WTC11 (cell line): ENCODE measurements around the gene CNPY3.
"Not testable (repeated sequence)": the region's sequence is repeated elsewhere in the genome, so short reads cannot be mapped to it uniquely, and the experiment has no call there.

Experiments
- ATF1 ChIP-seq: sonication (generic); formaldehyde crosslinking; IDR thresholded peaks from 2 replicates; pipeline ENCODE4 v1.8.1; 2023; ENCODE audit warnings: mild to moderate bottlenecking, moderate library complexity, missing genetic modification reagents
- CBFB ChIP-seq: sonication (generic); formaldehyde crosslinking; IDR thresholded peaks from 2 replicates; pipeline ENCODE4 v1.8.1; 2022; ENCODE audit warnings: mild to moderate bottlenecking, low read depth, missing genetic modification reagents
- CTCF ChIP-seq: fragments of 200-600 bp; IDR thresholded peaks from 2 replicates; pipeline ENCODE4 v1.8.0; 2022; ENCODE audit warnings: antibody characterized with exemption
- PREB ChIP-seq: sonication (generic); formaldehyde crosslinking; IDR thresholded peaks from 2 replicates; pipeline ENCODE4 v1.8.1; 2022; ENCODE audit warnings: mild to moderate bottlenecking, missing genetic modification reagents, moderate library complexity, borderline replicate concordance
- USF2 ChIP-seq: sonication (generic); formaldehyde crosslinking; IDR thresholded peaks from 2 replicates; pipeline ENCODE4 v1.8.1; 2023; ENCODE audit warnings: mild to moderate bottlenecking, missing genetic modification reagents, moderate library complexity

- not testable (repeated sequence) for TF ChIP-seq CTCF; CBFB (CRISPR knock-in tag); USF2 (CRISPR knock-in tag); ATF1 (CRISPR knock-in tag); PREB (CRISPR knock-in tag)
Measured at GRCh38 chr6:42894041-42894828, 35.0 kb upstream of the CNPY3 start.
